SW 1271 (cell line): Measurements from ENCODE around the gene RAB7B.
"Not testable (repeated sequence)": the region's sequence is repeated elsewhere in the genome, so short reads cannot be mapped to it uniquely, and the experiment has no call there.

Experiments
- DNase-seq, 2 experiments: peaks; one replicate each; lab custom pipeline; 2025; lab: John Stamatoyannopoulos, UW

Gene RAB7B

DNA sequence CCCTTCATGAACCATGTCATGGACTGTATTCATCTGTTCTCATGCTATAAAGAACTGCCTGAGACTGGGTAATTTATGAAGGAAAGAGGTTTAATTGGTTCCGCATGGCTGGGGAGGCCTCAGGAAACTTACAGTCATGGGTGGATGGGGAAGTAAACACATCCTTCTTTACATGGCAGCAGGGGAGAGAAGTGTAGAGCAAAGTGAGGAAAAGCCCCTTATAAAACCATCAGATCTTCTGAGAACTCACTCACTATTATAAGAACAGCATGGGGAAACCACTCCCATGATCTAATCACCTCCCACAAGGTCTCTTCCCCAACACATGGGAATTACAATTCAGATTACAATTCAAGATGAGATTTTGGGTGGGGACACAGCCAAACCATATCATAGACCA lies 6.6 kb downstream of the RAB7B start:
- not testable (repeated sequence) for DNase-seq

DNA sequence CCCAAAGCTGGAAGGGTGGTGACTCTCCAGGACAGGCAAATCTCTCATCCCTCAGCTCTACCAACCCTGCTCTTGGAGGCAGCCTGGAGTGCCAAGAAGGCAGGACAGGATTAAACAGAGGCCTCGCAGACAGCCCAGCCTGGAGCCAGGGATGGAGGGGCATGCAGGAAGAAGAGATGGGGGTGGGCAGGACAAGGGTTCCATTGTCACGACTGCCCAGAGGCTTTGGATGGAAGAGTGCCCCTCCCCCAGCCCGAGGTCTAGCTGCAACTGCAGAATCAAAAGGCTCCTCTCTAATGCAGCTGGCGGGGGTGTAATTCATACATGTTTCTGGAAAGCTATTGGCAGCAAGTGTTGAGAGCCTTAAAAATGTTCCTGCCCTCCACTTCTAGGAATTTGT lies 8.8 kb downstream of the RAB7B start:
- DNase-seq: no peak

DNA sequence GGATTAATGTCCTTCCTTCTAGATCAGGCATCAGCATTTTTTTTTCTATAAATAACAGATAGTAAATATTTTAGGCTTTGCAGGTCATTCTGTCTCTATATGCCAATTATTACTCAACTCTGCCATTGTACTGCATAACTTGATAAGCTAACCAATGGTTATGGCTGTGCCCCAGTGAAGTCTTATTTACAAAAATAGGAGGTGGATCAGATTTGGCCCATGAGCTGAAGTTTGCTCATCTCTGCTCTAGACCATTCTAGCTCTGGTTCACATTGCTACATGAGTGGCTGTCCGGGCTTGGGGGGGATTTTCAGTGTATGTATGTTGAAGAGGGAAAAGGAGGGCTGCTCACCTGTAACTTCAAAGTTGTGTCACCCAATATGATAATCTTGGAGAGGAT lies 10.1 kb downstream of the RAB7B start:
- DNase-seq: no peak

DNA sequence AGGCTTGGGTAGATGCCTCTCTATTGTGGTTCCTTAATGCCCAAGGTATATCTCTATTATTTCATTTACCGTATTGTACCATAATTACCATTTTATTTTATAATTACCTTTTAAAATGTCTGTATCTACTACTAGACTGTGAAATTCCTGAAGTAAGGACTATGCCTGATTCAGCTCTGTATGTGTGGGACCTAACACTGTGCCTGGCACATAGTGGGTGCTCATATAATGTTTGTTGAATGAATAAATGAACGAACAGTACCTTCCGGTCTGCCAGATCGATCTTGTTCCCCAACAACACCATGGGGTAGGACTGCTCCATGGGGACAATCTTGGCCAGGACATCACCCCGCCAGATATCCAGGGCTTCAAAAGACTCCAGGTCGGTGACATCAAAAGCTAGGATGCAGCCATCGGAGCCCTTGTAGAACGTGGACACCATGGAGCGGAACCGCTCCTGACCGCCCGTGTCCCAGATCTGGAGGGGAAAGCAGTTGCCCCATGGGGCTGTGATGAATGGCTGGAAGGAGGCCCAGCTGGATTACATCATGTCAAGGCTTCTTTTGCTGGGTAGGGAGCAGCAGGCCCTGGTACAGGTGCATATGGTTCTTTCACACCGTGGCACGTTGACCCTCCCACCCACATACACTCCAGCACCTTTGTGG lies 10.8 kb downstream of the RAB7B start:
- no peak for DNase-seq

DNA sequence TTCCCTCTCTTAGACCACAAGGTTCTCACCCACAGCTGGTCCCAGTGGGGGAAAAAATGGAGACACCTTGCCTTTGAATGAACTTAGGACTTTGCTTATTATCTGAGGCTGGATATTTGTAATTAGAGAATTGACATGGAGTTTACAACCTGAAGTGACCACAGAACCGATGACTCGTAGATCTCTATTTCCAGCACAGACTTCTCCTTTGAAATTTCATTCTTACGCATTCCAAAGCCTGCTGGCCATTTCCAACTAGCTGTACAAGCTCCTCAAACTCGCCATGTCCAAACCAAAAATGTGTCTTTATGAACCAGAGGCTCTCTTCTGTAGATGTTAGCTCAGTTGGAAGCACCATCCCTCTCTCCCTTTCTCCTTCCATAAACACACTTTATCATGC lies 12.0 kb downstream of the RAB7B start:
- DNase-seq: no peak

GRCh38 chr1:205990226-205990625 lies 13.0 kb downstream of the RAB7B start:
- no peak for DNase-seq

DNA sequence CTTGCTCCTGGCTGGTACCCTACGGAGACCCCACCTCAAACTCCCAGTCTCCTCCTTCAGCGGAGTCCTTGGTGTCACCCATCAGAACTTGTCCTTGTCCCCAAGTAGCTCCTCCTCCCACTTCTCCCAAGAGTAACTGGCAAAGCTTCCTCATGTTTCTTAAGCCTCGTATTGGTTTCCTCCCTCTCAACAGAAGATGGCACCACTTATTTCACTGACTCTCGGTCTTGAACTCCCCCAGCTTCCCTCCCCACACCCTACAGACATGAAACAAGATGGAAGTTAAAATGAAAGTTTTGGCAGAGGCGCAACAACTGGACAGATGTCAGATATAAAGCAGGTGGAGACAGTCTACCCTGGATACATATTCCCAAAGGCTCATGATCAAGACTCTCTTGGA lies 13.4 kb downstream of the RAB7B start:
- no peak for DNase-seq

- no peak for DNase-seq
Measured at GRCh38 chr1:205988585-205988995, 14.6 kb downstream of the RAB7B start.

DNA sequence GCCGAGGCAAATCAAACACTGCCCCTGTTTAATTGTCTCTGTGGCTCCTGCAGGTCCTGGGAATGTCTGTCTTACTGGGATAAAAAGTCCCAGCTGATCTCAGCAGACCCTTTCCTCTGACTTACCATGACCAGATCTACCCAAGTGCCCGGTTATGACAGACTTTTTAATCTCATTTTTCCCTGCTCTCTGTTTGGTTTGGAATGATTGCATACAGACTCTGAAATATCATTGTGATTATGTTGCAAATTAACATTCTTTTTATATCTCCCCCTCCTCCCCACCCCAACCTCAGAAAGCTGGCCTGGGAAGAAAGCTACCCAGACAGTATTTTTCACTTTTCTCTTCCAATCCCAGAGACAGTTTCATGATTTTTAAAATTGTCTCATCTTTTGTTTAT lies 16.3 kb downstream of the RAB7B start:
- DNase-seq: no peak

DNA sequence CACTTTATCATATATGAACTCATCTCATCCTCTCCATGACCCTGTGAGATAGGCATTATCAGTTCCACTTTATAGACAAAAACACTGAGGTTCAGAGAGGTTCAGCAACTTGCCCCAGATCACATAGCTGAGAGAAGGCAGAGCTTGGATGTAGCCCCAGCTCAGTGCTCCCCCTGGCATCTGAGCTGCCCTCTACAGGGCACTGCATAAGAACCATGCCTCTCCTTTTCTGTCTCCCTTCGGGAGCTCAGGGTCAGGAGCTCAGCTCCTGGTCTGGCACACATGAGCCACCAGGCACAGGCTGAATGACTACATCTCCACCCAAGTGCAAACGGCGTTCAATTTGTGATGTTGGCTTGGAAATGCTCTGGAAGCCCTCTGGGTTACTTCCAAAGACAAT lies 16.9 kb downstream of the RAB7B start:
- DNase-seq: no peak

DNA sequence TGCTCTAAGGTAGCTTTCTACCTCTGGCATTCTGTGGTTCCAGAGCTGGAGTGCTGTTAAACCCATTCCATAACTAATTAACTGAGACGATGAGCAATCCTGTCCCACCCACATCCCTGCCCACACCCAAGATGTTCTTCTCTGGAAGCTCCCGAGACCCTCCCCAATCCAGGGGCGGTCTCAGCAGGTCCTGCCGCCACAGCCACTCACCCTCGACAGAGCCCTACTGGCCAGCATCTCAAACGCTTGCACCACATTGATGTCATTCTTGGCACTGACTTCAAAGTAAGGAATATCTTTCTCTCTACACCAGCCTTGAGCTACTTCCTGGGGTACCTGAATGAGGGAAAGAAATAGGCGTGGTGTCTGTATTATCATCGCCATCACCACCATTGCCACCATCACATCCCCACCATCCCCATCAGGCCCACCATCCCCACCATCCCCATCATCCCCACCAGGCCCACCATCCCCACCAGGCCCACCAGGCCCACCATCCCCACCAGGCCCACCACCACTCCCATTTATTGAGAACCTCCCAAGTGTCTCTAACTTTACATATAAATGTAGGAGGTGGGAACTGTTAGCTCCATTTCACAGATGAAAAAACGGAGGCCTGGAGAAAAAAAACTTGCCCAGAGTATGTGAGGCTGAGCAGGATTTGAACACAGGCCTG lies 17.7 kb downstream of the RAB7B start:
- DNase-seq: no peak

DNA sequence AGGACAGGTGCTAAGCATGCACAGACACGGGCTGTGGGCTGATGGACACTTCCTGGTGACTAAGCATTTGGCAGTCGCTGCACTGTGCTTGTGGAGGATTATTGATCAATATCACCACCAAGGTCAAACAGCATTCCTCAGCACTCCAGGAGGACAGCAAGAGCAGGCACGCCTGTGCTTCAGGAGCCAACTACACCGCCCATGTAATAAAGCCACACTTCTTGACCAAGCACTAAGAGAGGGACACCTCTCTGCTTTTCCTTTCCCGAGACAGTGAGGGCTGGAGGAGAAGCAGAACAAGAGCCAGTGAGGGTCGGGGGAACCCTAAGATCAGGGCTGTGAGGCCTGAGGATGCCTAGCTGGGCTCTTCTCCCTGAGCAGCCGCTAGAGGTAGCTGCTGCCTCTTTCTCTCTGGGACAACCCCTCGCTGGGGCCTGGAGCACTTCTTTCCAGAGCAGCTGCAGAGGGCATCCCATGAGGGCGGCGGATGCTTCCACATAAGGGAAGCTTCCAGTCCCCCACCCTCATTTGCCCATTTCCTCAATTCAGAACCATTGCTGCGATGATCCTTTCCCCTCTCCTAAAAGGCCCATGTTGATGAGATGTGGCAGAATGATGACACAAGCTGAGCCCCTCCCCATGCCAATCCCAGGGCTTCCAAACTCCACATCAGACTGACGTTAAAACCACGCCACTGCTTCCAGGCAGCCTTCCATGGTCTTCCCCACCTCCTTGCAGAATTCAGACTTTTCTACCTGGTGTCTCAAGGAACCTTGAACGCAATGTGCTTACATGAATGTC lies 19.1 kb downstream of the RAB7B start:
- peak in 1 of 2 experiments; percentile 5 for DNase-seq

DNA sequence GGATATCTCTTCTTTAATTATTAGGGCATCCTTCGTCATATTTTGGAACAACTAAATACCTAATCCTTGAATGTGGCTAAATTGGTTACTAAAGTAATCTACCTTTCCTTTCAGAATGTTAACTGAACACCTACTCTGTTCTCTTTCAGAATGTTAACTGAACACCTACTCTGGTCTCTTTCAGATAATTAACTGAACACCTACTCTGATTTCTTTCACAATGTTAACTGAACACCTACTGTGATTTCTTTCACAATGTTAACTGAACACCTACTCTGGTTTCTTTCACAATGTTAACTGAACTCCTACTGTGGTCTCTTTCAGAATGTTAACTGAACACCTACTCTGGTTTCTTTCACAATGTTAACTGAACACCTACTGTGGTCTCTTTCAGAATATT lies 21.9 kb downstream of the RAB7B start:
- DNase-seq: no peak

DNA sequence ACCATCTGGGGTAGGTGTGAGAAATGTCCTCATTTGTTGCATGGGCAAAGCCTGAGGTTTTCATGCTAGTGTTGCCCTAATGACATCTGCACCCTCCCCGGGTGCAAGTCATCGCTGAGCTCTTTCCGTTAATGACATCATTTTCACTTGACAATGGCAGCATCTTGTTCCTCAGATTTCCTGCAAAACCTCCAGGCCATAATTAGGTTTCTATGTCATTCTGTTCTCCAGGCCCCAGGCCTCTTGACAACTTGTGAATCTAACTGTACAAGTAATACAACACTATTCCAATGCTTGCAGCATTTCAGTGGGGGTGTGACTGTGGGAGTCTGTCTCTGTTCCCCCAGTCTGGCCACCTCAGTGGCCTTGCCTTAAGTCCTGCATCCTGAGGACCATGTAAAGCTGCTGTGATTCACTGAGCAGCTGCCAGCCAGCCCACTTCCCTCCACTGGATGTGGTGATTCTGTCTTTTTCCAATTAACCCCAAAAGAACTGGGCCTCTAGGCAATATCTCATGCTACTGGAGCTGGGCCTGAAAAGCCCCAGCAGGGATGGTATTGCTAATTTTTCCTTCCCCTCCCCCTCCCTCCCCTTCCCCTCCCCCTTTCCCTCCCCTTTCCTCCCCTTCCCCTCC lies 22.8 kb downstream of the RAB7B start:
- no peak for DNase-seq

GRCh38 chr1:205979301-205979700 lies 23.9 kb downstream of the RAB7B start:
- DNase-seq: no peak

- DNase-seq: no peak
Measured at GRCh38 chr1:205978676-205979075, 24.5 kb downstream of the RAB7B start.

- peak in 1 of 2 experiments; percentile 58 for DNase-seq
Measured at GRCh38 chr1:205977402-205978014, 25.7 kb downstream of the RAB7B start.

GRCh38 chr1:205976708-205977401 lies 26.3 kb downstream of the RAB7B start:
- no peak for DNase-seq

DNA sequence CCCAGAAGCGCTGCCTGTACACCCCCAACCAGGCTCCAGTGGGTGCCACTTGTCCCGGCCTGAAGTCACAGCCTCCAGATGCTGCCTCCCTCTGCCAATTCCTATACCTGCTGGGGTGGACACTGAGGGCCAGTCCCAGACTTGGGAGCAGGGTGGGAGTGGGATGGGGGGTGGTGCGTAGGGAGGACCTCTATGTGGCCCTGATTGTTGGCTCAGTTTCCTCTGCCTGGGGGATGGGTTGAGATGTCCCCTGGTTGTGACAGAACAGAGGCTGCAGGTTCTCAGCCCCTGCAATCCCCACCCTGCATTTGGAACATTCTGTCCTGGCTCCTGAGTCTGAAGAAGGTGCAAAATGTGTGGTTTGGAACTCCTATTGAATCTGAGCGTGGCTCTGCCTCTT lies 27.2 kb downstream of the RAB7B start:
- no peak for DNase-seq

GRCh38 chr1:205975387-205975998 lies 27.7 kb downstream of the RAB7B start:
- DNase-seq: no peak

- no peak for DNase-seq
Measured at GRCh38 chr1:205974712-205975111, 28.5 kb downstream of the RAB7B start.
